Esophagus muscularis mucosa (tissue), 4 donors: ENCODE data around the gene PMM2.

Source experiments
- EP300 ChIP-seq: sonication (generic); formaldehyde crosslinking; IDR thresholded peaks from one replicate; pipeline ENCODE4 v1.6.1; 2017; ENCODE audit warnings: antibody characterized with exemption
- POLR2A ChIP-seq: fragments of 450-650 bp; IDR thresholded peaks from one replicate; pipeline ENCODE4 v1.6.1; 2017; ENCODE audit warnings: antibody characterized with exemption, moderate library complexity, mild to moderate bottlenecking, low read depth
- POLR2AphosphoS5 ChIP-seq, 2 donors: sonication (generic); formaldehyde crosslinking; IDR thresholded peaks; one replicate each; pipeline ENCODE4 v1.6.1; 2017; ENCODE audit warnings: antibody characterized with exemption in 2 of 2
- TF ChIP-seq, protein P1 (sequence below), 3 experiments: fragments of 200-600 bp in 2 of 3; fragments of 450-650 bp in 1 of 3; sonication (generic) in 2 of 3; IDR thresholded peaks; one replicate each; pipeline ENCODE4 v1.5.1; 2017 to 2019; ENCODE audit warnings: antibody characterized with exemption in 3 of 3, mild to moderate bottlenecking in 2 of 3, moderate library complexity in 1 of 3

DNA sequence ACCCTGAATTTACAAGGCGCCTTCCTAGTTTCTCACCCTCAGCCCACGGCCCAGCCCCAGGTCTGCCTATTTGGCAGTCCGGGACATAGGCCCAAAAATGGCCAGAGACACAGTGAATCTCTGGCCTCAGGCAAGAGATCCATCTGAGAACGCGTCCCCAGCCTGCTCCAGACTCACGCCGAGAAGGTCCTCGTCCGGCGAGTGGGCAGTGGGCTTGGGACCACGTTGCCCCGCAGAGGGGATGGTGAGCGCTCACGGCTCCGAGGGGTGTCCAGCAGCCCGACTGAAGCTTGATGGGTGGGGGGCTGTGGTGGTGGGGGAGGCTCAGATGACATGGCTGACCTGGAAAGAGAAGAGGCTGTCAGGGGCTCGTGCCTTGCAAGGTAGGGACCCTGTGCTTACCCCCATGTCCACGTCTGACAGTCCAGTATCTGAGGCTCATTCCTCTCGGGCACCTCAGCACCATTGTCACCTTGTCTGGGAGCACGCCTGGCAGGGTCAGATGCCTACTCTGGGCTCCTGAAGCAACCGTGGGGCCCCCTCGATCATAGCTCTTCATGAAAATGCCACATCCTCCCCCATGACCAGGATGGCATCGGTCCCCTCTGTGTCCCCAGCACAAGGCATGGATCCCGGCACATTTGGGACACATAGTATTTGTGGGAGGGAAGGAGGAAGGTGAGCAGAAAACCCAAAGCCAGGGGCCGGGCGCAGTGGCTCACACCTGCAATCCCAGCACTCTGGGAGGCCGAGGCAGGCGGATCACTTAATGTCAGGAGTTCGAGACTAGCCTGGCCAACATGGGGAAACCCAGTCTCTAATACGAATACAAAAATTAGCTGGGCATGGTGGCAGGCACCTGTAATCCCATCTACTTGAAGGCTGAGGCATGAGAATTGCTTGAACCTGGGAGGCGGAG lies 61.6 kb downstream of the PMM2 start:
- no peak for TF ChIP-seq POLR2A
- TF ChIP-seq, protein P1, sequence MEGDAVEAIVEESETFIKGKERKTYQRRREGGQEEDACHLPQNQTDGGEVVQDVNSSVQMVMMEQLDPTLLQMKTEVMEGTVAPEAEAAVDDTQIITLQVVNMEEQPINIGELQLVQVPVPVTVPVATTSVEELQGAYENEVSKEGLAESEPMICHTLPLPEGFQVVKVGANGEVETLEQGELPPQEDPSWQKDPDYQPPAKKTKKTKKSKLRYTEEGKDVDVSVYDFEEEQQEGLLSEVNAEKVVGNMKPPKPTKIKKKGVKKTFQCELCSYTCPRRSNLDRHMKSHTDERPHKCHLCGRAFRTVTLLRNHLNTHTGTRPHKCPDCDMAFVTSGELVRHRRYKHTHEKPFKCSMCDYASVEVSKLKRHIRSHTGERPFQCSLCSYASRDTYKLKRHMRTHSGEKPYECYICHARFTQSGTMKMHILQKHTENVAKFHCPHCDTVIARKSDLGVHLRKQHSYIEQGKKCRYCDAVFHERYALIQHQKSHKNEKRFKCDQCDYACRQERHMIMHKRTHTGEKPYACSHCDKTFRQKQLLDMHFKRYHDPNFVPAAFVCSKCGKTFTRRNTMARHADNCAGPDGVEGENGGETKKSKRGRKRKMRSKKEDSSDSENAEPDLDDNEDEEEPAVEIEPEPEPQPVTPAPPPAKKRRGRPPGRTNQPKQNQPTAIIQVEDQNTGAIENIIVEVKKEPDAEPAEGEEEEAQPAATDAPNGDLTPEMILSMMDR (IDR thresholded peaks at IDR 0.05), result no peak
- no peak for TF ChIP-seq EP300
- TF ChIP-seq POLR2AphosphoS5 (IDR thresholded peaks at IDR 0.05), result no peak
